HG03342 (cell line): ENCODE measurements around the gene DDIT4.
A peak's percentile ranks its signal among the peaks of the same experiment; 100 is the strongest.

Experiments used
- ATAC-seq: cut with Tn5 transposase; IDR thresholded peaks from one replicate; pipeline ENCODE4 v1.9.1; 2021; ENCODE audit warnings: mild to moderate bottlenecking, moderate library complexity; ENCODE audit not compliant: unreplicated experiment

The DDIT4 gene

DNA sequence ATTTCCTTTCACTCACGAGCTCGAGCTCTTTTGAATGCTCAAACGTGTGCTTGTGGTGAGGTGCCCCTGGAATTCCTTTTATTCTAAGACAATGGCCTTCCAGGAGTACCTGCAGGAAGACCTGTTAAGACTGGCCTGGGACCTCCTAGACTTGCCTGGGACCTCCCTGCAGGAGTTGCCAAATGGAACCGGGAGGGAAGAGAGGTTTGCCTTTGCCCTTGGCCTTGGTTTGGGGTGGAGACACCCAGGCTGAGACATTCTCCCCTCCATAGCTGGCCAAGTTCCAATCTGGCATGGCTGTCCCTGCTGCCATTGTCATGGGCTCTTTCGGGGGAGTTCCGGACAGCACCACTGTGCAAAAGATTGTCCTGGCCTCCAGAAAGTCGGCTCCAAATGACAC, 41.3 kb downstream of the DDIT4 start:
- no peak for ATAC-seq

DNA sequence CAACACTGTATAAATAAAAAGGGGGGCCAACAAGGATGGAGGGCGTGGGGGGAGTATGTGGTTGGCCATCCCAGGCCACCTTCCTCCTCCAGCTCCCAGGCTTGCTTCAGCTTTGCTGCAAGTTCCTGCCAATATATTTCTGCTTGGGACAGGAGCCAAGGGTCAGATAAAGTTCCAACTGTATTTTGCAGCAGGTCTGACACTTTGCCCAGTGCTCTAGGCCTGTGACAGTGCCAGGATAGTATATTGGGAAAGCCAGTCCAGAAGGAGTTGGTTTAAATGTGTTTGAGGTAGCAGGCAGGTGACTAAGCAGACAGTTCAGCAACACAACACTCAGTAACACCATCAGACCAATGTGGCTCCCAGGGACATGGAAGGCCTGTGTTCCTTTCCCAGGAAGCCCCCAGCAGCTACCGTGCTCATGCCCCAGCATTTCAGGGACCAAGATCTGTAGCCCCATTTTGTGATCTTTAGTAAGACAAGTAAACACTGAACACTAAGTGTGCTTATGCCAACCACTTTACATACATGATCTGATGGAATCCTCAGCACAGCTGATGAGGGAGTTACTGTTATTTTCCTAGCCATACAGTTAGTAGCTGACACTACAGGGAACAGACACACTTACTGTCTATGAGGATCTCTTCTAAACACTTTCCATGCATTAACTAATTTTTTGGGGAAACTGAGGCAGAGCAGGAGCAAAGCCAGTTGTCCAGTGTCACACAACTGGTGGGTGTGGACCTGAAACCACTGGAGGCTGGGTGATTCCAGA, 42.1 kb downstream of the DDIT4 start:
- ATAC-seq: no peak

DNA sequence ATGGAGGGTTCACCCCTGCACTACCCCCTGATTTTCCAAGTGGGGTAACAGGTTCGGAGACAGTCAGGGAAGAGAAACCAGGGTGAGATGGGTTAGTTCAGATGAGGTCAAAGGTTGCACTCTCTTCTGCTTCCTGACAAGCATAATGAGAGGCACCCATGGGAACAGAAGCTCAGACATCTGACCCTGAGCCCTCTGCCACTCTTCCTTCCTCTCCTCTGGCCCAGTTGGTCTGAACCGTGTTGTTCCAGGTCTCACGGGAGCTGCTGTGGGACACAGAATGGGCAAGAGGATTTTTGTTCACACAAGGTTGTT, 42.6 kb downstream of the DDIT4 start:
- ATAC-seq: no peak

DNA sequence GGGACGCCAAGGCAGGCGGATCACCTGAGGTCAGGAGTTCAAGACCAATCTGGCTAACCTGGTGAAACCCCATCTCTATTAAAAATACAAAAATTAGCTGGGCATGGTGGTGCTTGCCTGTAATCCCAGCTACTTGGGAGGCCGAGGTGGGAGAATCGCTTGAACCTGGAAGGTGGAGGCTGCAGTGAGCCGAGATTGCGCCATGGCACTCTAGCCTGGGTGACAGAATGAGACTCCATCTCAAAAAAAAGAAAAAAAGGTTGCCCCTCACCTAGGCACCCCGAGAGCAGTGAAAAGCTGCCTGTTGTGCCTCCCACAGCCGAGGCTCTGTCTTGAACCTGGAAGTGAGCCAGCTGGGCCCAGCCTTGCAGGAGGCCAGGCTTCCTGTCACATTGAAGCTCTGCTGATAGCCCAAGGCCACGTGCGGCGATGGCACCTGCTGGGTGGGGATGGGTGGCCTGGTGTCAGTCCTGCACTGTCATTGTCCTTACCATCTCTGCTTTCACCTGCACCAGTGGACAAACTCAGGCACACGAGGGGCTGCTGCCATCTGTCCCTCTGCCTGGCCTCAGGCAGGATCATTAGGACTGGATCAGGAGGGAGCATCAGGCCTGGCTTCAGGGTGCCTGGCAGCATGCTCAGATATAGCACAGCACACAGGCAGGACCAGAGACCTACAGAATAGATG, 43.2 kb downstream of the DDIT4 start:
- ATAC-seq: no peak

DNA sequence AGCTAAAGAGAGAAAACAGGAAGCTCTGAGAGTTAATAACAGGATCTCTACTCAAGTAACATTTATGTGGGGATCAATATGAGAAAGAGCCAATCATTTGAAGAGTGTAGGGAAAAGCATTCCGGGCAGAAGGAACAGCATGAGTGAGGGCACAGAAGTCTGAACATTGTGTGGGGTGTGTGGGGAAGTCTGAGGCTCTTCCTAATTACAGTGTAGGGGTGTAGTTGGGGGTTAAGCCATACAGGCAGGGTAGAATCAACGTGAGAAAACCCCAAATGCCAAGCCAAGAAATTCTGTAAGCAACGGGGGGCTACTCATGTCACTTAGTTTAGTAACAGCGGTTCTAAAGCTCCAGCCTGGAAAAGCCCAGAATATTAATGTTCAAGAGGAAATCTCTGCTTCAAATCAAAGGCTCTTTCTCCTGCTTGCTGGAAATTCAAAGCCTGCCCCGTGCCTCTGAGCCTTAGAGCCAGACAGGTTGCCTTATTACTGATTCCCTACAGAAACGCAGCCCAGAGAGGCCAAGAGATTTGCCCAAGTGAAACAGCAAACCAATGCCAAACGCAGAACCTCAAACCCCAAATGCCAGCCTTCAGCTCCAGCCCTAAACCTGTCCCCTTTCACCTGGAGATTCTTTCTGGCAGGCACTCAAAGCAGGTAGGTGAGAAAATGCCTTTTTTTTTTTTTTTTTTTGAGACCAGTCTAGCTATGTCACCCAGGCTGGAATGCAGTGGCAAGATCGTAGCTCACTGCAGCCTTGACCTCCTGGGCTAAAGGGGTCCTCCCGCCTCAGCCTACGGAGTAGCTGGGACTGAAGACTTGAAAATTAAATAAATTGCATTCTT, 44.9 kb downstream of the DDIT4 start:
- no peak for ATAC-seq

DNA sequence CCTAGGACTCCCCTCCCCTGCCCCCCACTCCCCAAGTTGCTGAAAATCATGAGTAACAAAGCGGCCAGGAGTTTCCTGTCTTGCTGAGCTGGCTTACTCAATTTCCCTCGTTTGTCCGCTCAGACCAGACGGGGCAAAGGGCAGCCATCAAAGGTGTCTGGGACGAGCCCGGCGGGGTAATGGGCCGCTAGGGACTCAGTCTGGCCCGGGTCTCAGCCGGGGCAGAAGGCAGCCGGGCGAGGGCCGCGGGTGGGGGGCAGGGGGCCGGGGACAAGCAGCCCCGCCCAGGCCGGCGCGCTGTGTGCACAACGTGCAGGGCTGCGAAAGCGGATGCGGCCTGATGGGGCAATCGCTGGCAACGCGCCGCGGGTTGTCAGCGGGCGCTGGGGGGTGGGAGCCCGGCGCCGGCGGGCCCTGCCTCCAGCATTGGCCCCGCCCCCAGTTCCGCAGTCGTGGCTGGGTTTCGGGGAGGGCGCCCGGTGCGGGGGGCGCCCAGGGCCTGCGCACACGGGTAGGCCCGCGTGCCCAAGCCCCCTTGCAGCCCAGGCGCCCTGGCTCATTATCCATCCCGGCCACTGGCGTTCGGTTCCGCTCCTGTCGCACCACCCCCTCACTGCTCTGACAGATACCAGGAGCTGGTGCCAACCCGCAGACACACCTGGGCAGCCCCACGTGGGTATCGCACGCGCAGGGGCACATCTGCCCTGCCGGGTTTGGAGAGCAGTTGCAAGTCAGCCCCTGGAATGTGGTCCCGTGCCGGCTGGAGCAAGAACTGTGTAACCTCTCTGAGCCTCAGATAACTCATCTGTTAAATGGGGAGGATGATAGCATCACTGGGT, 45.9 kb downstream of the DDIT4 start:
- peak; percentile 49 for ATAC-seq

DNA sequence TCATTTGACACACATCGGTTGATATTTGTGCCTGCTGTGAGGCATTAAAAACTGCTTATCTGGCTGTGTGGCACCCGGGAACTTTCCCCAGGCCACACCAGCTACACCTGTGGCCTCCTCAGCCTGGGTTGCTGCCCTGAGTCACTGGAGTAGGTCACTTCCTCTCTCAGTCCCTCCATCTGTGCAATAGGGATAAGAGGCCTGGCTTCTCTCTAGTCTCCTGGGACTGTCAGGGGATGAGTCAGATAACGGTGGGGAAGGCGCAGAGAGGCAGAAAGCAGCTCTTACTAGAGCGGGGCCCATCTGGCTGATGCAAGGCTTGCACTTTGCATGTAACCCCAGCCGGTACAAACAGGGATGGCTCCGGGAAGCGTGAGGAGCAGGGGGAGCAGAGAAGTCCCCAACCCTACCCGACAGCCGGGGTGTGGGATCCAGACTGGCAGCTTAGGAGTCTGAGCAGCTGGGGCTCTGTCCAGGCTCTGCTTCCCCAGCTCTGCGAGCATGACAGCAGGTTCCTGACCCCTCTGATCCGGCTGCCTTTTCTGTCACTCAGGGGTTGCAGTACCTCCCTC, 47.0 kb downstream of the DDIT4 start:
- ATAC-seq: peak; percentile 71

DNA sequence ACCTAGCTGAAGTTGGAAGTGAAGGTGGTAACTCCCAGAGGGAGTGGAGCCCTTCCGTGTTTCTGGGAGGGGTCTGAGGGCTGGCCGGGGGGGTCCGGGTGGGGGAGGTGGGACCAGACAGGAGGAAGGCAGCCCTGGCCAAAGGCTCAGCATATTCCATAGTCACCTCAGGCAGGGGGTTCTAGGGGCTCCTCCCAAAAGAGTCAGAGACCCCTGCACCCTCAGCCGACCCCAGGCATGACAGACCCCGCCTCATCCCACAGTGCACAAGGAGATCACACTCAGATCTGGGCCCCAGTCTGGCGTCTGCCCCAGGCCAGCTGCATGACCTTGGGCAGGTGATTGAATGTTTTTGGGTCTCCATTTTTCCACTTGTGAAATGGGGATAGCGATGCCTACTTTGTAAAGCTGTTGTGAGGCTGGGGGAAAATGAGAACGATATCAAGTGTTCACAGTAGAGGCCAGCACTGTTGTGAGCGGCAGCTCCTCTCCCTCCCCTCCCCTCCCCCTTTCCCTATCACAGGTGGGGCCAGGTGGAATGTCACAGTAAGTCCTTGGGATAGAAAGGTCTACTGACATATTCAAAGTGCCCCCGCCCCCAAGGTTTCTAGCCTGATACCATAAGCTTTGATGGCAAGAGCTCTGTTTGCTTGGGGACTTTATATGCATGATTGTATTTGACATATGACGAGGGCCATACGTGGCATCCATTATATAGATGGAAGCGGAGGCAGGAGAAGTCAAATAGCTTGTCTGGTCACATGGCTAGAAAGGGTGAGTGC, 47.7 kb downstream of the DDIT4 start:
- ATAC-seq: no peak

DNA sequence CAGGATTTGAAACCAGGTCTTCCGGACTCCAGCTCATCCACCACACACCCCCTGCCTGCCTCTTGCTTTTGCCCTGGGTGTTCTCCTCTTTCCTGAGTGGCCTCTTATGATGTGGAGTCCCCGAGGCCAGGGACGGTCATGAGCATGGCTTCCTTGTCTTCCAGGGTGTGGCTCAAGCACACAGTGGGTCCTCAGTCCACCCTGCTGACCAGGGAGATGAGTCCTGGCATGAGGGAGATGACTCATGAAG, 48.2 kb downstream of the DDIT4 start:
- ATAC-seq: no peak

DNA sequence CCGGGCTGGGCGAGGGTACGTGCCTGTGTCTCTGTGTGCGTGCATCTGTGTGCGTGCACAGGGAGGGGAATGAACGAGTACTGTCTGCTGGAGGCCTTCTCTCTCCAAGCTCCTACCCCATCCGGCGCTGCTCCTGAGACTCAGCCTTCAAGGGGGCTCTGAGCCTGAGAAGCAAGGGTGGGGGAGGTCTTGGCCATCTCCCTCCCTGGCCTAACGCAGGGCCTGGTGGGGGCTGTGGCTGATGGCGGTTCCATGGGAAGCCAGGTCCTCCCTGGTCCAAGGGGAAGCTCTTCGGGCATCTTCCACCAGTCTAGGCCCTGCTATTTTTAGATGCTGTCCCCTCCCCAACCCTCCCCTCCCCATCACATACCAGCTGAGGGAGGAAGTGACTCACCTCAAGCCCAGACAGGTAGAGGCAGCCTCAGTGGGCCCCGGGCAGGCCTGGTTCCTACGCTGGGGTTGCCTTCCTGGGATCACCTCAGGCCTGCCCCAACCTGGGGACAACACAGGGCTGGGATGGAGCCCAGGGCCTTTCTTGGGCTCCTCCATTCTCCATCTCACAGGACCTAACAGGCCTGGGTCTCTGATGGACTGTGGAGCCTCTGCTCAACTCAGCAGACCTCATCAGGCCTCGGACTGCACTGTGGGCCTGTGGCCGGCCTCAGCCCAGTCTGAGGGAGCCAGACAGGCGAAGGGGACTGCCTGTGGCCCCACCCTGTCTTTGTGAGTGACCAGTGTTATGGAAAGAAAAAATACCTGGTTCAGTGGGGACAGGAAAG, 48.7 kb downstream of the DDIT4 start:
- no peak for ATAC-seq

DNA sequence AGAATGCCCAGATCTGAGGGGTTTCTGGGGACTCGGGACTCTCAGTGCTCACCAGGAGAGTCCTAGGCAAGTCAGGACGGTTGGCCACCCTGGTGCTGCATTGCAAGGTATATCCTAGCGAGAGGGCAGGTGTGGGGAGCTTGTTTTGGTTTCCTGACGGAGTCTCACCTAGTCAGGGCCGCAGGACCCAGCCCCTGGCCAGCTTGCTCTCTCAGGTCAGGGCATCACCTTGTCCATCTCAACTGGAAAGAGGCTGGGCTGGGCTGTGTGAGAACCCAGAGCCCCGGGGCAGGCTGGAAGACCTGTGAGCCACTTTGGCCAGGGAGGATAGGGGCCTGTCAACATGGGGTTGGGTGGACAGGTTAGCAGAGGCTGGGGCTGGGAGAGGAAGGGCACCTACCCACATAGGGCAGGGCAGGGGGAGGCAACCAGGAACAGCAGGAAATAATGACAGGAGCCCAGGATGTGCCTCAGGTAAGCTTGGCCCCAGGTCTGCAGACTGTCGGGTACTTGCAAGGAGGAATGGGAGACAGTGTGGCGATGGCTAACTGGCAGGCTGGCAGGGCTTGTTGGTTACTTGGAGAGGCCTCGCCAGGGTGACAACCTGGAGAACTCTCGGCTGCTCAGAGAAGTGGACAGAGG, 49.5 kb downstream of the DDIT4 start:
- ATAC-seq: no peak

DNA sequence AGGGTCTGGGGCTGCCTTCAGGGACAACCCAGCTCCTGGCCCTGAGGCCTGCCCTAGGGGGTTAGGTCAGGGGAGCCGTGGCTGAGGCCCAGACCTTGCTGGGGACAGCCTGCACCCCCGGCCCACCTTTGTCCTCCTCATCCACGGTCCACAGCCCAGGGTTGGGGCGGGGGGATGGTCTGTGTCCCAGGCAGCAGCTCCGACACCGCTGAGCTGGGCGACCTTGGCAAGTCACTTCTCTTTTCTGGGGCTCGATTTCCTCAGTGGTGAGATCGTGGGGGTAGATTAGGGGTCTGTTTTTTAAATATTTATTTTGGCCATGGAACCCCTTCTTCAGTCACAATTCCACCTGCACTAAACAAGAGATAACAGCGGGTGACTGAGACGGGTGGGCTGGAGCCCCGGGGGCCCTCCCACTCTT, 50.1 kb downstream of the DDIT4 start:
- no peak for ATAC-seq
